HepG2 (cell line): ENCODE measurements around the gene CYP26A1. TPM values are rescaled to one million over a fixed set of nuclear protein-coding genes. Genes with fewer than 3 reads are reported as not detected.

Source experiments
- ATAC-seq: fragments of 200-7000 bp; cut with Tn5 transposase; 3 replicates; pipeline ENCODE4 v1.9.1; 2020; ENCODE audit warnings: mild to moderate bottlenecking, moderate library complexity
- BruUV-seq: library from RNA; stranded (reverse); fragments of 400-500 nt; replicated peaks from 2 replicates; lab custom pipeline; 2021; lab: Mats Ljungman, UMichigan
- CTCF ChIA-PET: fragments of 300-600 bp; formaldehyde crosslinking; extraction: SDS; loops from one replicate; lab custom pipeline; 2021; ENCODE audit warnings: low total read pairs, inconsistent platforms, low intra/inter-chr PET ratio; lab: Yijun Ruan, JAX
- POLR2A ChIA-PET: fragments of 350-600 bp; sonication (Branson Sonifier 250); formaldehyde crosslinking; loops from one replicate; lab custom pipeline; 2020; ENCODE audit warnings: antibody characterized with exemption, inconsistent platforms; lab: Yijun Ruan, JAX
- DNase-seq: peaks from one replicate; pipeline ENCODE4 v3.0.0-alpha.2; 2015; ENCODE audit warnings: low spot score
- FAIRE-seq: peaks from 3 replicates; lab custom pipeline; 2011; peaks lifted over from hg19 to GRCh38; lab: Jason Lieb, UNC
- H2AFZ ChIP-seq: one replicate; pipeline ENCODE4 v1.6.1; 2011; ENCODE audit warnings: low read length, inconsistent platforms
- H3K27ac ChIP-seq: fragments of 300-600 bp; 3 replicates; pipeline ENCODE4 v1.8.0; 2011; ENCODE audit warnings: mixed run types, mild to moderate bottlenecking, mixed read lengths, low read length, inconsistent platforms; ENCODE audit not compliant: insufficient read depth; ENCODE audit errors: extremely low read length
- H3K27me3 ChIP-seq, 2 experiments: fragments of 200-600 bp in 1 of 2; 2 replicates in 1 of 2; 3 replicates in 1 of 2; pipeline versions ENCODE4 v1.6.0 to v1.8.0; 2011; ENCODE audit warnings: low read length in 2 of 2, mild to moderate bottlenecking in 2 of 2, moderate library complexity in 2 of 2, inconsistent platforms in 1 of 2; ENCODE audit not compliant: insufficient read depth in 2 of 2, control insufficient read depth in 1 of 2
- H3K36me3 ChIP-seq, 2 experiments: fragments of 200-600 bp in 1 of 2; replicated peaks in 1 of 2; 2 replicates in 1 of 2; 3 replicates in 1 of 2; pipeline versions ENCODE4 v1.5.1 to v1.8.0; 2011; ENCODE audit warnings: low read length in 2 of 2, inconsistent platforms in 1 of 2; ENCODE audit not compliant: insufficient read depth in 2 of 2, control insufficient read depth in 1 of 2
- H3K4me1 ChIP-seq: 2 replicates; pipeline ENCODE4 v1.5.1; 2012; ENCODE audit warnings: low read length, inconsistent platforms; ENCODE audit not compliant: insufficient read depth
- H3K4me2 ChIP-seq: 2 replicates; pipeline ENCODE4 v1.6.0; 2011; ENCODE audit warnings: low read depth, low read length, inconsistent platforms
- H3K4me3 ChIP-seq, 3 experiments: fragments of 200-600 bp in 1 of 3; sonication (generic), shearing (Covaris generic) in 1 of 3; replicated peaks in 1 of 3; 2 replicates each; pipeline ENCODE4 v1.5.1; 2011 to 2016; ENCODE audit warnings: low read length in 3 of 3, inconsistent platforms in 2 of 3, low read depth in 2 of 3, mild to moderate bottlenecking in 2 of 3, control low read depth in 1 of 3, mixed read lengths in 1 of 3; ENCODE audit not compliant: insufficient read depth in 1 of 3
- H3K79me2 ChIP-seq: one replicate; pipeline ENCODE4 v1.6.1; 2011; ENCODE audit warnings: low read length, inconsistent platforms; ENCODE audit not compliant: insufficient read depth
- H3K9ac ChIP-seq: 2 replicates; pipeline ENCODE4 v1.6.0; 2011; ENCODE audit warnings: mild to moderate bottlenecking, low read depth, low read length, inconsistent platforms; ENCODE audit not compliant: insufficient read depth
- H3K9me3 ChIP-seq: 2 replicates; pipeline ENCODE4 v1.5.1; 2012; ENCODE audit warnings: mild to moderate bottlenecking, low read length
- H4K20me1 ChIP-seq: 2 replicates; pipeline ENCODE4 v1.6.0; 2011; ENCODE audit warnings: inconsistent platforms, mild to moderate bottlenecking, low read length, moderate library complexity; ENCODE audit not compliant: insufficient read depth
- CTCF ChIP-seq: sonication (generic); formaldehyde crosslinking; IDR thresholded peaks from 2 replicates; pipeline ENCODE4 v1.5.0; 2020; ENCODE audit warnings: mild to moderate bottlenecking, missing genetic modification reagents, moderate library complexity
- HIC2 ChIP-seq: sonication (generic); formaldehyde crosslinking; IDR thresholded peaks from 2 replicates; pipeline ENCODE4 v1.9.0; 2022; ENCODE audit warnings: low read depth, missing genetic modification reagents
- HNF1B ChIP-seq: sonication (generic); formaldehyde crosslinking; IDR thresholded peaks from 2 replicates; pipeline ENCODE4 v1.5.1; 2020; ENCODE audit warnings: mild to moderate bottlenecking, moderate library complexity, missing genetic modification reagents
- HNRNPK ChIP-seq: fragments of 200-400 bp; formaldehyde crosslinking; IDR thresholded peaks from 2 replicates; pipeline ENCODE4 v1.6.1; 2018; ENCODE audit warnings: low read length, low read depth, moderate library complexity, mild to moderate bottlenecking; ENCODE audit not compliant: poor library complexity, severe bottlenecking
- IKZF5 ChIP-seq: IDR thresholded peaks from 2 replicates; pipeline ENCODE4 v1.6.1; 2018; ENCODE audit warnings: missing genetic modification reagents, mild to moderate bottlenecking, missing compliant biosample characterization
- PCBP1 ChIP-seq: fragments of 200-400 bp; formaldehyde crosslinking; IDR thresholded peaks from 2 replicates; pipeline ENCODE4 v1.6.1; 2017; ENCODE audit warnings: mild to moderate bottlenecking, low read depth, low read length, borderline replicate concordance
- SALL1 ChIP-seq: sonication (generic); formaldehyde crosslinking; IDR thresholded peaks from 2 replicates; pipeline ENCODE4 v1.8.0; 2022; ENCODE audit warnings: mild to moderate bottlenecking, missing genetic modification reagents
- SMC3 ChIP-seq: IDR thresholded peaks from 2 replicates; pipeline ENCODE4 v1.6.1; 2011; ENCODE audit warnings: low read length, improper control_type of control experiment
- SNAPC5 ChIP-seq: sonication (generic); formaldehyde crosslinking; IDR thresholded peaks from 2 replicates; pipeline ENCODE4 v1.8.1; 2023; ENCODE audit warnings: mild to moderate bottlenecking, missing genetic modification reagents, borderline replicate concordance
- STAG1 ChIP-seq: sonication (generic); formaldehyde crosslinking; IDR thresholded peaks from 2 replicates; pipeline ENCODE4 v1.4.0; 2020; ENCODE audit warnings: missing genetic modification reagents
- ZC3H4 ChIP-seq: sonication (generic); formaldehyde crosslinking; IDR thresholded peaks from 2 replicates; pipeline ENCODE4 v1.4.0; 2020; ENCODE audit warnings: missing genetic modification reagents, borderline replicate concordance
- ZNF180 ChIP-seq: sonication (generic); formaldehyde crosslinking; IDR thresholded peaks from 2 replicates; pipeline ENCODE4 v1.4.0; 2020; ENCODE audit warnings: low read depth, missing genetic modification reagents, borderline replicate concordance
- ZNF263 ChIP-seq: sonication (generic); formaldehyde crosslinking; IDR thresholded peaks from 2 replicates; pipeline ENCODE4 v1.4.0; 2020; ENCODE audit warnings: missing genetic modification reagents
- ZNF3 ChIP-seq: IDR thresholded peaks from 2 replicates; pipeline ENCODE4 v1.7.0; 2017; ENCODE audit warnings: inconsistent platforms
- ZNF616 ChIP-seq: sonication (generic); formaldehyde crosslinking; IDR thresholded peaks from 2 replicates; pipeline ENCODE4 v1.5.0; 2020; ENCODE audit warnings: low read depth, mild to moderate bottlenecking, missing genetic modification reagents
- WGBS: methylation state at CpG from one replicate; pipeline ENCODE4 v1.1.6; 2017; ENCODE audit warnings: low lambda C conversion rate; 5-methylcytosine and 5-hydroxymethylcytosine counted together
- in situ Hi-C: cut with HindIII; loops from 2 replicates; pipeline ENCODE4 v1.10.0; 2017; ENCODE audit warnings: low pct_unique_long_range_greater_than_20kb; ENCODE audit not compliant: extremely low pct_ligation_motif_present
- intact Hi-C: fragments of 100-400 bp; cut with micrococcal nuclease; formaldehyde crosslinking; loops from one replicate; pipeline ENCODE4 v1.10.0; 2022; ENCODE audit not compliant: unreplicated experiment
- polyA plus RNA-seq, 8 experiments: library from polyadenylated mRNA; depleted of rRNA in 3 of 8; stranded (reverse) in 7 of 8; unstranded in 1 of 8; fragments of >200 nt; fragmentation: Illumina TruSeq in 4 of 8; extraction: Trizol in 4 of 8; gene quantifications; 2 replicates each; pipeline versions ENCODE4 v1.2.1 to v1.2.3, GENCODE V29; 2011 to 2016; ENCODE audit warnings: low read depth in 4 of 8, missing spikeins in 1 of 8, mixed read lengths in 1 of 8; ENCODE audit not compliant: insufficient read depth in 1 of 8
- total RNA-seq, 5 experiments: library from RNA; depleted of rRNA; stranded (reverse); fragments of >200 nt; fragmentation: Illumina TruSeq; extraction: Trizol; gene quantifications; 2 replicates each; pipeline ENCODE4 v1.2.3, GENCODE V29; 2016; ENCODE audit warnings: low read depth in 1 of 5

The CYP26A1 gene
- total and polyA plus RNA-seq, 2 of the 13 experiments (the other 11 are each of a cell fraction or from before 2014, with no cell fraction given): 0.15 TPM; not detected in 1

GRCh38 chr10:93115661-93116383, 42.1 kb downstream of the CYP26A1 start:
- ChIA-PET CTCF (interaction anchor here (1.0 to 2.1 kb wide), 2 partner anchors 173 to 237 kb away, joined by 4 to 14 read pairs; no protein-coding TSS in a partner anchor), POLR2A (interaction anchor here (1.0 kb wide), 1 partner anchor 9 kb away, joined by 3 read pairs; no protein-coding TSS in a partner anchor)
- H3K4me1 ChIP-seq: peaks cover 16% of the 10 kb centered on the region
- H3K36me3 ChIP-seq: no peaks in the 10 kb centered on the region
- no peak overlapping the region for H3K9ac ChIP-seq
- H3K9me3 ChIP-seq: no peaks in the 10 kb centered on the region
- in situ Hi-C loops (no loop called here), intact Hi-C loops (loop anchor here (1.0 kb wide), 1 partner anchor 173 kb away; no protein-coding TSS in a partner anchor)
- peak; percentile 63 for DNase-seq
- H4K20me1 ChIP-seq: no peaks in the 10 kb centered on the region
- H3K4me3 ChIP-seq: no peak overlapping the region
- no peak overlapping the region for H3K27ac ChIP-seq
- H3K79me2 ChIP-seq: no peaks in the 10 kb centered on the region
- H2AFZ ChIP-seq: no peak overlapping the region
- no peak for FAIRE-seq
- no TSS peak for BruUV-seq
- WGBS: 62% methylated on average over 4 of the region's 4 CpGs
- no peak overlapping the region for H3K4me2 ChIP-seq
- ATAC-seq: peak; percentile 80
- no peaks in the 10 kb centered on the region; a peak in 2 of 5 replicates for H3K27me3 ChIP-seq
- TF ChIP-seq ZNF616 (CRISPR knock-in tag): 0 out of 2 replicates have a peak, but pooled peaks have one; percentile 32
- peak; percentile 59 for TF ChIP-seq STAG1
- TF ChIP-seq CTCF (CRISPR knock-in tag): peak; percentile 77
- TF ChIP-seq HNF1B (CRISPR knock-in tag): 0 out of 2 replicates have a peak, but pooled peaks have one; percentile 17
- TF ChIP-seq SNAPC5 (CRISPR knock-in tag): no peak
- TF ChIP-seq ZNF3 (CRISPR knock-in tag): no peak
- TF ChIP-seq HNRNPK: peak; percentile 92
- peak; percentile 92 for TF ChIP-seq ZNF263 (CRISPR knock-in tag)
- TF ChIP-seq IKZF5 (CRISPR knock-in tag): no peak
- no peak for TF ChIP-seq ZNF180
- TF ChIP-seq ZC3H4: no peak
- peak; percentile 86; the same call in 1 of the 2 replicates for TF ChIP-seq PCBP1
- no peak for TF ChIP-seq HIC2
- peak; percentile 80 for TF ChIP-seq SMC3
- 0 out of 2 replicates have a peak, but pooled peaks have one; percentile 28 for TF ChIP-seq SALL1 (CRISPR knock-in tag)
